IPS DF 6.9 (cell line): ENCODE results near the gene OPCML.

ENCODE experiments used
- DNase-seq: peaks from one replicate; pipeline ENCODE4 v3.0.0-alpha.2; 2013; ENCODE audit warnings: low read depth, low spot score
- H3K27ac ChIP-seq: one replicate; pipeline ENCODE4 v1.5.1; 2013; ENCODE audit warnings: low read length, control low read depth
- H3K27me3 ChIP-seq: 2 replicates; pipeline ENCODE4 v1.6.1; 2013; ENCODE audit warnings: mild to moderate bottlenecking, low read length; ENCODE audit not compliant: control insufficient read depth, insufficient read depth
- H3K36me3 ChIP-seq: 2 replicates; pipeline ENCODE4 v1.6.1; 2013; ENCODE audit warnings: low read length; ENCODE audit not compliant: control insufficient read depth, insufficient read depth
- H3K4me1 ChIP-seq: 2 replicates; pipeline ENCODE4 v1.6.1; 2013; ENCODE audit warnings: low read length; ENCODE audit not compliant: control insufficient read depth, insufficient read depth
- H3K4me3 ChIP-seq: 2 replicates; pipeline ENCODE4 v1.5.1; 2013; ENCODE audit warnings: mild to moderate bottlenecking, low read length
- H3K9me3 ChIP-seq: 2 replicates; pipeline ENCODE4 v1.6.1; 2013; ENCODE audit warnings: low read length, inconsistent platforms; ENCODE audit not compliant: control insufficient read depth, insufficient read depth
- WGBS: extraction: QIAGEN DNeasy Blood & Tissue Kit; methylation state at CpG from one replicate; pipeline ENCODE4 v1.1.7; 2013; ENCODE audit warnings: mixed read lengths, missing lambda C conversion rate; ENCODE audit not compliant: insufficient read length, insufficient coverage; 5-methylcytosine and 5-hydroxymethylcytosine counted together

Gene OPCML

DNA sequence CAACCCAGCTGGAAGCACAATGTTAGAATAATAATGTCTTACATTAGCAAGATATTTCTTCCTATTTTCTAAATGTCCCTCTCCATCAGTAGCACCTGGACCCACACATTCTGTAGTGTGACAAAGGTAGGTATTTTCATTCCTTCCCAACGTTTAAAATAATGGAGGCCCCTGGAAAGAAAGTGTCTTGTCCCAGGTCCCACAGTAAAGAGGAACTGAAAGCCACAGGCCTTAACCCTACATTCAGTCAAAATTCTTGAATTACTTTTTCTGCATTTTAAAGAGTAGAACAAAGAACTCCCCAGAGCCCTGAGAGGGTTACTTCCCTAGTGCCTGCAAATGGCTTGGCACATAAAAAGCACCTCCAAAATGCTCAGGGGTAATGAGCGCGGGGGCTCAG is 26.3 kb downstream of the OPCML start:
- no peak for DNase-seq
- no CpG with 5 or more reads among the region's 3 CpGs for WGBS
- Histone ChIP-seq H3K9me3 (no peaks in the 10 kb centered on the region), H3K36me3 (no peaks in the 10 kb centered on the region), H3K27me3 (no peaks in the 10 kb centered on the region), H3K4me3 (no peak overlapping the region), H3K27ac (no peak overlapping the region), H3K4me1 (peaks cover 14% of the 10 kb centered on the region)

GRCh38 chr11:133504906-133505305 is 27.4 kb downstream of the OPCML start:
- no CpG with 5 or more reads among the region's 8 CpGs for WGBS

DNA sequence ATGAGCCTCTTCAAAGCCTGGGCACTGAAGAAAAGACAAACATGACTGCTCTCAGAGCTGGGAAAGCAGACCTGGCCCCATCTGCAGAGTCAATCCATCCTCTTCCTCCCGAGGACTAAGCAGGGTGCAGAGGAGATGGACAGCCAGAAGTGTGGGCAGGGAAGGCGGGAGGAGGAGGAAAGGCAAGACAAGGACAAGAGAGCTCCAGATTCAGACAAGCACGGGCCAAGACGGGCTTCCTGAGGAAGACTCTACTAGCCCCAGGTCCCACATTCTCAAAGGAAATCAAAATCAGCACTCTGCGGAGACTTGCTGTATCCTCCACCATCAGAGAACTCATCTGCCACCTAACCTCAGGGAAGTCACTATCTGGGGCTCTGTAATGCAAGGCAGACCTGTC is 28.5 kb downstream of the OPCML start:
- no peaks in the 10 kb centered on the region for H3K36me3 ChIP-seq
- no CpG with 5 or more reads among the region's 5 CpGs for WGBS
- H3K27me3 ChIP-seq, result no peaks in the 10 kb centered on the region
- H3K9me3 ChIP-seq, result no peaks in the 10 kb centered on the region
- no peak for DNase-seq
- H3K4me1 ChIP-seq, result peaks cover 9% of the 10 kb centered on the region
- H3K4me3 ChIP-seq, result no peak overlapping the region
- no peak overlapping the region for H3K27ac ChIP-seq

More at GRCh38 chr11:133504906-133505305, 27.4 kb downstream of the OPCML start:
- Histone ChIP-seq H3K36me3 (no peaks in the 10 kb centered on the region), H3K4me1 (peaks cover 9% of the 10 kb centered on the region), H3K9me3 (no peaks in the 10 kb centered on the region), H3K4me3 (no peak overlapping the region), H3K27me3 (no peaks in the 10 kb centered on the region), H3K27ac (no peak overlapping the region)
- no peak for DNase-seq

GRCh38 chr11:133503236-133503635 is 29.1 kb downstream of the OPCML start:
- H3K4me1 ChIP-seq, result peaks cover 9% of the 10 kb centered on the region
- no CpG with 5 or more reads among the region's 2 CpGs for WGBS
- no peak overlapping the region for H3K27ac ChIP-seq
- H3K9me3 ChIP-seq, result no peaks in the 10 kb centered on the region
- no peak for DNase-seq
- no peaks in the 10 kb centered on the region for H3K27me3 ChIP-seq
- H3K36me3 ChIP-seq, result no peaks in the 10 kb centered on the region
- H3K4me3 ChIP-seq, result no peak overlapping the region

DNA sequence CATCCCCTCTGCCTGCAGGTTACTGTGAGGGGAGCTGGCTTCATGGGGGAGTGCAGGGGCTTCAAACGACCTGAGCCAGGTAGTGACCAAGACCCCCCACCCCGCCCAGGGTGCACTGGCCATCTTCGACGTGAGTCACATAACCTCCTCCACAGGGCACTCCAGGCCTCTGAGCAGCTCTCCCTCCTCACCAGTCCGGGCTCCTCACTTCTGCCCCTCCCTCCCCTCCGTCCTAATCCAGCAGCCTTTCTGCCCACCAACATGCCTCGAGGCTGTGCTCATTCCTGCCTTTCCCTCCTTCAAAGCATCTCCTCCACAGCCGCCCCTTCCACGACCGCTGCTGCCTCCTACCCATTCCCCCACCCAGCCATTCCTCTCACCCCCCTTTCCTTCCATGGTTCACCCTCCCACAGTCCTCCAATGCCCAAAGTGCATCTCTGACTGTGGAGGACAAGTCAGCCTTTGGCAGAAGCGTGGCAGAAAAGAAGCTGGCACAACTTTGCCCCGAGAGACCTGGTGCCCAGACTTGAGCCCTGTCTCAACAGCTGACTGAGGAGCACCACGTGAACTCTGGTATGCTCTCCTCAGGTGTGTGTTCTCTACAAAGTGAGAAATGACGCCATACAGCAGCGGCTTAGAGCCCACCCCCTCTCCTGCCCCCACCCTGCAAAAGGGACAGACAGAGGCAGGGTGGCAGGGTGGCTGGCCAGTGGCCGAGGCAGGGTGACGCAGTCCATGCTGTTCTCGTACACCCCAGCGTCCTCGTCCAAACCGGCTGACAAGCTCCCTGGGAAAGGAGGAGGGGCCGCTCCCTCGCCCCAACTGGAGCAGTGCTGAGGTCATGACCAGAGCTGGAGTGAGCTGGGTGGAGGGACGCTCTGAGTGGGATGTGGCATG is 30.4 kb downstream of the OPCML start:
- no peak overlapping the region for H3K4me3 ChIP-seq
- H3K27me3 ChIP-seq, result no peaks in the 10 kb centered on the region
- no peak overlapping the region for H3K27ac ChIP-seq
- WGBS, result no CpG with 5 or more reads among the region's 24 CpGs
- no peak for DNase-seq
- no peaks in the 10 kb centered on the region for H3K36me3 ChIP-seq
- peaks cover 9% of the 10 kb centered on the region for H3K4me1 ChIP-seq
- H3K9me3 ChIP-seq, result no peaks in the 10 kb centered on the region

DNA sequence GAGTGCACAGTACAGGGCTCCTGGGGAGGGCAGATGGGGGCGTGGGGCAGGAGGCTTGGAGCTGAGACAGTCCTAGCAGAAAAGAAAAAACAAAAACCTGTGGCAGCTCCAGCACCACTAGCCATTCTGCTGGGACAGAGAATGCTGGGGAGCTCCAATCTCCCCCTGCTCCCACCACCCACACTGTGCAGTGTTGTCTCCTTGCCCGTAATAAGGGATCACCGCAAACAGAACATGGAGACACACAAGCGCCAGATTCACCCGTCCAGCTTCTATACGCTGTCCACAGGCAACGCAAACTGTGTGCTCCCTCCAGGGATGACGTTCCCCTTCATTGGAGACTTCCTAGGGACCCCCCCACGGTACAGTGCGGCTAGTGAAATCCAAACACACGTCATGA is 31.4 kb downstream of the OPCML start:
- H3K4me1 ChIP-seq, result peaks cover 5% of the 10 kb centered on the region
- WGBS, result no CpG with 5 or more reads among the region's 11 CpGs
- no peaks in the 10 kb centered on the region for H3K27me3 ChIP-seq
- no peaks in the 10 kb centered on the region for H3K36me3 ChIP-seq
- H3K27ac ChIP-seq, result no peak overlapping the region
- no peak overlapping the region for H3K4me3 ChIP-seq
- no peak for DNase-seq
- no peaks in the 10 kb centered on the region for H3K9me3 ChIP-seq

DNA sequence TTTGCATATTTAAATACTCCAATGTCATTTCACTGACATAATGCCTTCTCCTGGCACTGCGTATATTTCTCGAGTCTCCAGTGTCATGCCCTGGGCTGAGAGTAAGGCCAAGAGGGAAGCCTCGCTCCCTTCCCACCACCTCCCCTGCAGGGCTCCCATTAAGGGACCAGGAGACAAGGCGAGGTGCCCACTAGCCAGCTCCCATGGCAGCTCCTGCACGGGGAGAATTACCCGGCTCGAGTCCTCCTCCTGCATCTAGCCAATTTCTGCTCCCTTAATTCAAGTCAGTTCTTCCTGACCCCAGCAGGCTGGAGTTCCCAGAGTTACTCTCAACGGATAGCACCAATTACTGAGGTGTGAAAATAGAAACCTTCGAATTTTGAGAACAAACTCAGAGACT is 31.9 kb downstream of the OPCML start:
- no peaks in the 10 kb centered on the region for H3K27me3 ChIP-seq
- H3K36me3 ChIP-seq, result no peaks in the 10 kb centered on the region
- peaks cover 3% of the 10 kb centered on the region for H3K4me1 ChIP-seq
- H3K4me3 ChIP-seq, result no peak overlapping the region
- WGBS, result no CpG with 5 or more reads among the region's 9 CpGs
- H3K9me3 ChIP-seq, result no peaks in the 10 kb centered on the region
- DNase-seq, result no peak
- H3K27ac ChIP-seq, result no peak overlapping the region

- H3K27ac ChIP-seq, result no peak overlapping the region
- WGBS, result no CpG with 5 or more reads among the region's 7 CpGs
Measured at GRCh38 chr11:133498969-133499368, 33.3 kb downstream of the OPCML start.

DNA sequence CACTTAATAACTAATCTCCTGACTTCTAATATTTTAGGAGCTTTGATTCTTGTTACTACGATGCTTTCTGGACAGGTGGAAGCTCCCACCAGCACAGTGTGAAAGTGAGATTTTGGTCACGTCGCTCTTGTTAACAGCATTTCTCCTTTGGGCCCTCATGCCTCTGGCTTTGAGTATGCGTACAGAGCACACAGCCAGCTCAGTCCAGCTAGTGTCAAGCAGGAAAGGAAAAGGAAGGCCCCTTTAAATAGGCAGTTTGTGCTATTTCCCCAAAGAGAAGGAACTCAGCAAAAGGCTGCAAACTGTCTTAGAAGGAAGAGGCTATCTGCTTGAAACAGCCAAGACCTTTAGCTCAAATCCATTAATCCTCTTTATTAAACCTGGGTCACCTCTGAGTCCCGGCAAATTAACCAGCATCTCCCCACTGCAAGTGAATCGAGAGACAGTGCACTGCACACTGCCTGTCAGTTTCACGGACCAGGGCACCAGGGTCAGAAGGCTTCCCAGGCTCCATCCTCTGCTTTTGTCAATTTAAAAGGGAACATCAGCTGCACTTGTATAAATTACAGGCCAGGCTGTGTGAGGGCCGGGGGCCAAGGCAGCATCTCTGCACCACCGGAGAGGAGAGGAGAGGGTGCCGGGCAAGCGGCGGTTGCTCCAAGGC is 34.7 kb downstream of the OPCML start:
- Histone ChIP-seq H3K36me3 (no peaks in the 10 kb centered on the region), H3K9me3 (no peaks in the 10 kb centered on the region), H3K27ac (no peak overlapping the region), H3K4me1 (peaks cover 3% of the 10 kb centered on the region), H3K27me3 (no peaks in the 10 kb centered on the region), H3K4me3 (no peak overlapping the region)
- WGBS, result no CpG with 5 or more reads among the region's 12 CpGs
- no peak for DNase-seq

More at GRCh38 chr11:133498969-133499368, 33.3 kb downstream of the OPCML start:
- Histone ChIP-seq H3K9me3 (no peaks in the 10 kb centered on the region), H3K4me1 (peaks cover 3% of the 10 kb centered on the region), H3K4me3 (no peak overlapping the region), H3K27me3 (no peaks in the 10 kb centered on the region), H3K36me3 (no peaks in the 10 kb centered on the region)
- no peak for DNase-seq

DNA sequence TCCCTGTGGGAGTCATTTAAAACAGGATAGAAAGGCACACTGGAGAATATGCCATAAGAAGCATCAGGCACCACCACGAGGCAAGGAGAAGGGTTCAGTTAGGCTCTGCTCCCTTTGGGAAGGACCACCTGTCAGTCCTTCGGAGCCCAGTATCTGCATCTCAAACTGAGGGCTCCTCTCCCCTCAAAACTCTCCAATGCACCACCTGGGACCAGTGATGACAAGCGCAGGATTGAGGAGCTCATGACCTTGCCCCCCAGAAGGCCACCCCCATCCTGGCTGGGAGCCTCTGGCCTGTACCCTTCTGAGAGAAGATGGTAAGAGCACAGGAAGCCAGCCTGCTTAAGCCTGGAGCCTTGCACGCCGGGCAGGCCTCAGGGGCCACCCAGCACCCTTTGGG is 39.4 kb downstream of the OPCML start:
- Histone ChIP-seq H3K36me3 (no peaks in the 10 kb centered on the region), H3K4me3 (no peak overlapping the region), H3K27ac (no peak overlapping the region), H3K4me1 (no peaks in the 10 kb centered on the region), H3K27me3 (no peaks in the 10 kb centered on the region), H3K9me3 (no peaks in the 10 kb centered on the region)
- DNase-seq, result no peak
- WGBS, result no CpG with 5 or more reads among the region's 5 CpGs
